Measurements from ENCODE around the gene DDA1.
A peak's percentile ranks its signal among the peaks of the same experiment; 100 is the strongest.

The DDA1 gene

GRCh38 chr19:17327068-17327653 is 17.8 kb downstream of the DDA1 start:
- TF ChIP-seq CTCF (conservative IDR thresholded peaks at IDR 0.05; ENCODE audit: low read depth, low read length): no peak
- no peak overlapping the region for H3K4me3 ChIP-seq (ENCODE audit: low read depth, low read length)
- no peak for DNase-seq (ENCODE audit: low read depth)

DNA sequence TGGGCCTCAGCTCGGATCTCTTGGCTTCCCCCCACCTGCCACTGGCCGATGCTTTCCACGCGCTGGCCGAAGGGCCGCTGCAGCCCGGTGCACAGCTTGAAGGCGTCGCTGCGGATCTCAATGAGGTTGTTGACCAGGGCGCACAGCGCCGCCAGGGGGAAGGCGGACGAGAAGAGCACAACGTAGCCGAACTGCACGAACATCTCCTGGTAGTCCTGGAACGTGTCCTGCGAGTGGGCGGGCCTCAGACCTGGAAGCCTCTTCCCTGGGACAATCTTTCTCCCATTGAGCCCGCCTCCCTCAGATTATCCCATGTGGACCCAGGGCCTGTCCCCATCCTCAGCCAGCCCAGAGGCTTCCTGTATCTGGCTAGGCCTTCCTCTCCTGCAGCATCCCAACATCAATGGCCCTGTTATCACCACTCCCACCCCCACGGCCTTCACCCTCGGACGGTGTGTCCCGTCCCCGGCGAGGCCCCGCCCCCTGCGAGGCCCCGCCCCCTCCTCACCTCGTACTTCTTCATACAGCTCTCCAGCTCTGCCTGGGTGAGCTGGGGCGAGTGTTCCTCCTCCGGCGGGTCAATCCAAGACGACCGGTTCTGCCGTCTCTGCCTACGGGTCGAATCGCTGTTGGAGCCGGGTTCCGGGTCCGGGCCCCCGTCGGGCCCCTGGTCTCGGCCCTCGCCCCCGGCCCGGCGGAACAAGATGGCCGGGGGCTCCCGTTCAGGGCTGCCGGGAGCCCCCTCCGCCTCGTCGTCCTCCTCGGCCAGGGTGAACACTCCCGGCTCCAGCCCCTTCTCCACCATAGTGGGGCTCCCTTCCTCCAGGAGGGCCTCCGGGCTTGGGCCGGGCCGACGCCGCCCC is 18.5 kb downstream of the DDA1 start:
- peak overlapping the region; percentile 44 for H3K4me3 ChIP-seq (ENCODE audit: low read depth, low read length)
- peak; percentile 79 for TF ChIP-seq CTCF (conservative IDR thresholded peaks at IDR 0.05; ENCODE audit: low read depth, low read length)
- DNase-seq (ENCODE audit: low read depth): peak; percentile 89

DNA sequence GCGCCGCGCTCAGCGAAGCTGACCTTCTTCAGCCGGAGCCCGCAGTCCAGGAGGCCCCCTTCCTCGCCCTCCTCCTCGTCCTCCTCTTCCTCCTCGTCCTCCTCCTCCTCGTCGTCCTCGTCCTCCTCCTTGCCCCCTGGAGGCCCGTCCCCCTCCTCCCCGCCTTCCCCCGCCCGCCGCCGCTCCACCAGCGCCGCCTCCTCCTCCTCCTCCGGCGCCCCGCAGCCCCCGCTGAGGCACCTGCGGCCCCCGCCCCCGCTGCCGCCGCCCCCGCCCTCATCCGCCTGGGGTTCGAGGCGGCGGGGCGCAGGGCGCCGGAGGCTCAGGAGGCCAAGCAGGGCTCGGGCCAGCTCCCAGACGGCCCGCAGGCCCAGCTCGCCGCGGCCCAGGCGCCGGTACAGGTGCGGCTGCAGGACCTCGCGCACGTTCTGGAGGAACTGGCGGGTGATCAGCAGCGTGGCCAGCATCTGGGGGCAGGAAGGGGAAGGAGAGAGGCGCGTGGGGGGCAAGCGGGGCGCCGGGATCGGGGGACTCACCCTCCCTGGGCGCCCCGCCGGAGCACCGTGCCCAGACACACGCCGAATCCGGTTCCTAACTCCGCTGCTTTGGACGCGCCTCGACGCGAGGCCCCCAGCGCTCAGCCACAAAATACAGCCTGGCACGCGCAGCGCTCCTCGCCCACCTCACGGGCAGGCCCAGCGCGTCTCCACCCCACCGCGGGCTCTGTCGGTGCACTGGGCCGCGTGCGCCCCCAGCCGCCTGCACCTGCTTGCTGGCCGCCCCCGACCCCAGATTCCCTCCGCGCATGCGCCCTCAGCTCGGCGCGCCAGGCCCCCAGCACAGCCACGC is 19.4 kb downstream of the DDA1 start:
- H3K4me3 ChIP-seq (ENCODE audit: low read depth, low read length): peak overlapping the region; percentile 44
- no peak for DNase-seq (ENCODE audit: low read depth)
- no peak for TF ChIP-seq CTCF (conservative IDR thresholded peaks at IDR 0.05; ENCODE audit: low read depth, low read length)

GRCh38 chr19:17329366-17330261 is 20.3 kb downstream of the DDA1 start:
- DNase-seq (ENCODE audit: low read depth): no peak
- no peak for TF ChIP-seq CTCF (conservative IDR thresholded peaks at IDR 0.05; ENCODE audit: low read depth, low read length)
- H3K4me3 ChIP-seq (ENCODE audit: low read depth, low read length): no peak overlapping the region

- no peak for TF ChIP-seq CTCF (conservative IDR thresholded peaks at IDR 0.05; ENCODE audit: low read depth, low read length)
- H3K4me3 ChIP-seq (ENCODE audit: low read depth, low read length): no peak overlapping the region
- no peak for DNase-seq (ENCODE audit: low read depth)
These were observed 21.1 kb downstream of the DDA1 start for GRCh38 chr19:17330262-17331044.

Data from choroid plexus epithelial cell (primary cell).